Amygdala (tissue), 56 donors: ENCODE data around the gene CSKMT.
A peak's percentile ranks its signal among the peaks of the same experiment; 100 is the strongest.

Experiments used
- DNase-seq, 56 donors: peaks; one replicate each; lab custom pipeline; 2025; lab: John Stamatoyannopoulos, UW

The CSKMT gene

DNA sequence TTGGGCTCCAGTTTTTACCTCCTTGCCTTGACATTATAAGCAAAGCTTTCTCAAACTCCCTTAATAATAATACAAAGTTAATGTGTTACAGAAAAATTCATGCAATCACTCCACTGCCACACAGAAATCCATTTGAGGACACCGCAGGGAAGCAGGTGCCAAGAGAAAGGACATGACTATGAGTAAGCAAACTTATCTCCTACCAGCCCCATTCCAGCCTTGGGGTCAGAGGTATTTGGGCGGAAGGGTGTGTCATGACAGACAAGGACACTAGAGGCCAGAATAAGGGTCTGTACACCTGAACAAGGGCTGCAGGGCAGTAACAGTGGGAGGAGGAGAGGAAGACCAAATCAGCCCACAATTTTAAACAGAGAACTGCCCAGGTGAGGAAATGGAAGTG, 48.2 kb downstream of the CSKMT start:
- no peak for DNase-seq

DNA sequence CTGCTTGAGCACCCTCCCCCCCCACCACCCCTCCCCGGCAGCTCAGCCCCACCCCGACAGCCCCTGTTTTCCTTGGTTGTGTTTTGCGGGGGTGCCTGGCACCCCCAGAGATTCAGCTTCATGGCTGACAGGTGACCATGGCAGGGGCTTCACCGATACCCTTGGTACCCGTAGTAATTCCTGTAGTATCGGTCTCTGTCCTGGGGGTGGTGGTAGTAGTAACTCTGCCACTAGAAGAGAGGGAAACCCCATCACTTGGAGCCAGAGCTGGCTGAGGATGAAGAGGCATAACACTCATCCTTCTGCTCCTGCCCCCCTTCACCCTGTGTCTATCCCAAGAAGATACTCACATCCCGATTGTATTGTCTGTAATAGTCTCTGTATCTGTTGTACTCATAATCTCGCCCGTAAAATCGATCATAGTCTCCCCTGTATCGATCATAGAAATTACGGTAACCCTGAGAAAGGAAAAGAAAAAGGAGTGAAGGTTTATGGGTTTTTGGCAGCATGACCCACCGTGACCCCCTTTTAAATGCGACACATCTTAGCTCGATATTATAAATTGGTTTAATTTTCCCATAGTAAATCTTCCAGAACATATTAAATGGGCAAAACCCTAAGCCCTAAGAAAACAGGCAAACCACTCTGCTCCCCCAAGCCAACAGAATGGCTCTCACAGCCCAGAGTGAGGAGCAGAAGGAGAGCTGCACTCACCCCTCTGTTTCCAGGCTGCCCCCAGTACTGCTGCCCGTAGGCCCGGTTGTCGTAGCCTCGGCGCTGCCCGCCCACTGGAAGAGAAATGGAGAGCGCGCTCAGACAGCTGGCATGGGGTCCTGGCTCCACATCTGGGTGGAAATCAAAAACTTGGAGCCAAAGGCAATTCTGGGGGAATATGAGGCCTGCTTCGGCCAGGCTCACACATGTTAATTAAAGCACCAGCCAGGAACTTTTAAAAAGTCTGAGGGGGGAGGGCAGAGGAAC, 50.3 kb downstream of the CSKMT start:
- no peak for DNase-seq

DNA sequence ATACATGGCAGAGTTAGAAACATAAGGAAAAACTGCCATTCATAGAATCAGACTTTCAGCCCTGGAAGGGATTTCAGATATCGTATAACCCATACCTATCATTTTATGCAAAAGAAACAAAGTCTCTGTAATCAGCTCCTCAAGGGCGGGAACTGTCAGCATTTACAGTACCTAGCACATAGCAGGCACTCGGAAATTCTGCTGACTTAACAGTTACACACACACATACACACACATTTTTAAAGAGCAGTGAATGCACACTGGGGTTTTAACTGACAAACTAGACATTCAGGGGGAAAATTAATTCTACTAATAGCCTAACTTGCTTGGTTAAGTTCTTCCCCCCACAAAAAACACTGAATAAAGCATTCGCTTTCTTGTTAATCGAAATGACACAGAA, 51.1 kb downstream of the CSKMT start:
- DNase-seq = no peak

DNA sequence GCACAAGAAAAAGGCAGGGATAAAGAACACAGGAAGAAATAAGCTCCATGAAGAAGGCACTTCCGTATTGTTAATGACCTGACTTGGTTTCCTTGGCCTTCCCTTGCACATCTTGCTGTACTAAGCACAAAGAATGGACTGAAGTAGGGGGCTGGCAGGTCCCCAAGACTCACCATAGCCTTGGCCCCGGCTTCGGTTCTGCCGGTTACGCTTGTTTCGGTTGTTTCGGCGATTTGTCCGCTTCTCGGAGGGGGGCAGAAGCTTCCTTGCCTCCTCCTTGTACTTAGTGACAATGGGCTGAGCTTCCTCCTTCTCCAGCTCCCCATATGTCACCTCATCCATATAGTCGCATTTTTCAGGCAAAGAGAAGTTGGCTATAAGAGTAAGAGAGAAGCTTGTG, 51.7 kb downstream of the CSKMT start:
- peak in 2 of 56 donors; percentile 15 to 23 for DNase-seq
